Choroid plexus epithelial cell (primary cell): ENCODE results near the gene SRM.
"Not testable (repeated sequence)": the region's sequence is repeated elsewhere in the genome, so short reads cannot be mapped to it uniquely, and the experiment has no call there.

Experiments used
- DNase-seq: peaks from one replicate; pipeline ENCODE4 v3.0.0-alpha.2; 2010; ENCODE audit warnings: low read depth
- H3K4me3 ChIP-seq: 2 replicates; pipeline ENCODE4 v1.5.1; 2011; ENCODE audit warnings: low read depth, mild to moderate bottlenecking, control low read depth, low read length, moderate library complexity
- TF ChIP-seq, protein P1 (sequence below): conservative IDR thresholded peaks from 2 replicates; pipeline ENCODE4 v1.5.1; 2011; ENCODE audit warnings: low read depth, mild to moderate bottlenecking, control low read depth, inconsistent platforms, low read length, moderate library complexity

Gene SRM

DNA sequence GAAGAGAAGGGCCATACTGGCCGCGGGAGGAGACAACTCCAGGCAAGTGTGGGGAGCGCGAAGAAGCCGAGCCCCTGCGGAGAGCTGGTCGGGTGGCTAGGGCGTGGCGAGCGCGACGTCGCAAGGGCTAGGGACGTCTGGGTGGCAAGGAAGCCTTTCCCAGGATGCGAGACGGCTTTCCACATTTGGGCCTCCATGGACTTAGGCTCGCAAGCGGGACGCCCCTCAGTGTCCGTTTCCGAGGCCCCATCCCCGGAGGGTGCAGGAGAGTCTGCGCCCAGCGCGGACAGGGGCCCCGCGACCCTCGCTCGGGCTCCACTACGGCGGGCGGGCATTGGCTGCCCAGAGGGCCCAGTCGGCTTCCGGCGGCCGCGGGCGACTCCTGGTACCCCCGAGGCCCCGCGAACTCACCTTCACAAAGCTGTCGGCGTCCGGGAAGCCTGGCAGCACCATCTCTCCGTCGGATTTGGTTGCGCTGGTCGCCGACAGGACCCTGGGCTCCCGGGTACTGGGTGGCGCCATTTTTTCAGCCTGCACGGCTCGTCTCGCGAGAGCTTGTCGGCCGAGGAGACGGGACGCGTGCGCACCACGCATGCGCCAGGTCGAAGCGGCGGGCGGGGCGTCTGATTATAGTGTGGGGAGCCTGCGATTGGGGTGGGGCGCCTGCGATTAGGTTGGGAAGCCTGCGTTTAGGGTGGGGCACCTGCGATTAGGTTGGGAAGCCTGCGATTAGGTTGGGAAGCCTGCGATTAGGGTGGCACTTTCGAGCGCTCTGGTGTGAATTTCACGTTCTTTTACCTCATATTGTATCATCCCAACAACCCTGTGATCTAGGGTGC is 39.7 kb upstream of the SRM start, which contains the start of gene EXOSC10:
Gene EXOSC10 (minus strand): TSS at position 560 of the 839 bp plus-strand sequence. CDS start 38 bp downstream, at position 522.
- TF ChIP-seq, protein P1, sequence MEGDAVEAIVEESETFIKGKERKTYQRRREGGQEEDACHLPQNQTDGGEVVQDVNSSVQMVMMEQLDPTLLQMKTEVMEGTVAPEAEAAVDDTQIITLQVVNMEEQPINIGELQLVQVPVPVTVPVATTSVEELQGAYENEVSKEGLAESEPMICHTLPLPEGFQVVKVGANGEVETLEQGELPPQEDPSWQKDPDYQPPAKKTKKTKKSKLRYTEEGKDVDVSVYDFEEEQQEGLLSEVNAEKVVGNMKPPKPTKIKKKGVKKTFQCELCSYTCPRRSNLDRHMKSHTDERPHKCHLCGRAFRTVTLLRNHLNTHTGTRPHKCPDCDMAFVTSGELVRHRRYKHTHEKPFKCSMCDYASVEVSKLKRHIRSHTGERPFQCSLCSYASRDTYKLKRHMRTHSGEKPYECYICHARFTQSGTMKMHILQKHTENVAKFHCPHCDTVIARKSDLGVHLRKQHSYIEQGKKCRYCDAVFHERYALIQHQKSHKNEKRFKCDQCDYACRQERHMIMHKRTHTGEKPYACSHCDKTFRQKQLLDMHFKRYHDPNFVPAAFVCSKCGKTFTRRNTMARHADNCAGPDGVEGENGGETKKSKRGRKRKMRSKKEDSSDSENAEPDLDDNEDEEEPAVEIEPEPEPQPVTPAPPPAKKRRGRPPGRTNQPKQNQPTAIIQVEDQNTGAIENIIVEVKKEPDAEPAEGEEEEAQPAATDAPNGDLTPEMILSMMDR, result no peak
- peak within 1 kb of the TSS; percentile 69 for H3K4me3 ChIP-seq
- DNase-seq, result peak; percentile 89

DNA sequence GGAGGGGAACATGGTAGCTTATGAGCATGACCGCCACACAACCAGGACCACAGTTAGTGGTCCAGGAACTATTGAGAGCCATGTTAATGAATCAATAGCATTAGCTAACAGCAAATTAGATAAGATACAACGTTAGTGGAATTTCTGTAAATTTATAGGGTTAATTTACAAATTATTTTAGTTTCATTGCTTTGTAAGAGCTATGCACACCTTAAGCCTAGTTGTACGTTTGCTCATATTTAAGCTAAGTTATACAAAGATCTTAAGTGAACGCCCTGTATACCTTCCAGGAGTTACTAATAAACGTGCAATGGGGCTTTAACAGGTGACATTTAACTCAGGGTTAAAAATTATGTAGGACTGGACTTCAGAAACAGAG is 39.1 kb upstream of the SRM start:
- TF ChIP-seq, protein P1, result no peak
- peak overlapping the region; percentile 69 for H3K4me3 ChIP-seq
- no peak for DNase-seq

DNA sequence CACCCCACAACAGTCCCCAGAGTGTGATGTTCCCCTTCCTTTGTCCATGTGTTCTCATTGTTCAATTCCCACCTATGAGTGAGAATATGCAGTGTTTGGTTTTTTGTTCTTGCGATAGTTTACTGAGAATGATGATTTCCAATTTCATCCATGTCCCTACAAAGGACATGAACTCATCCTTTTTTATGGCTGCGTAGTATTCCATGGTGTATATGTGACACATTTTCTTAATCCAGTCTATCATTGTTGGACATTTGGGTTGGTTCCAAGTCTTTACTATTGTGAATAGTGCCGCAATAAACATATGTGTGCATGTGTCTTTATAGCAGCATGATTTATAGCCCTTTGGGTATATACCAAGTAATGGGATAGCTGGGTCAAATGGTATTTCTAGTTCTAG is 24.0 kb upstream of the SRM start:
- not testable (repeated sequence) for DNase-seq, H3K4me3 ChIP-seq

DNA sequence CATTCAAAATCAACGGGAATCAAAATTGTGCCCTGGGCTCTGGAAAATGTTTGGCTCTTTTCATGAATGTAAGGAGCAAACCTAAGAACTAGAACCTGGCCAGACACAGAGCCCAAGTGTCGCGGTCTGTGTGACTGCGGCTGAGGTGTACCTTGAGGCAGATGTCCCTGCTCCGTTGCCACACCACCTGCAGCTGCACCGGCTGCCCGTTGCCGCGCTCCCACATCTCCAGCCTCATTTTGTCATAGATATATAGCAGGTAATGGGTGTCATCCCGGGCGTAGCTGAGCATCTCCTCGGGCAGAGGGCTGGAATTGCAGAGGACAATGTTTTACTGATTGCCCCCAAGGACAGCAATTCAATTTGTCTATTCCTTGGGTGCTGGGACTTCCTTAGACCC is 21.1 kb upstream of the SRM start:
- TF ChIP-seq, protein P1, result no peak
- no peak overlapping the region for H3K4me3 ChIP-seq
- DNase-seq, result no peak

DNA sequence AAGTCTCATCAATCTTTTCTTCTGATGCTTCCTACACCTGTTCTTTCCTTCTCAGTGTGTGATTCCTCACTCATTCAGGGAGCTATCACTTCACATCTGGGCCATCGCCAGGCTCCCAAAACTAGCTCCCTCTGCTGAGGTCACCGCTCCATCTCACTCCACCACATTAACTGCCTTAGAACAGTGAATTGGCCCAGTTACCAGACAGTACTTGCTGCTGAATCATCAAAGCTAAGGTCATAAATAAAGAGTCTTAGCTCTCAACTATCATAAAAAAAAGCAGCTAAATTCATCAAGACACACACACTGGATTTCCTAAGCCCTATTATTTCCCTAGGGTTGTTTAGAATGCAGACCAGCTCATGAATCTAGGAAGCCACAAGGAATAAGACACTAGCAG is 18.8 kb upstream of the SRM start:
- TF ChIP-seq, protein P1, result no peak

DNA sequence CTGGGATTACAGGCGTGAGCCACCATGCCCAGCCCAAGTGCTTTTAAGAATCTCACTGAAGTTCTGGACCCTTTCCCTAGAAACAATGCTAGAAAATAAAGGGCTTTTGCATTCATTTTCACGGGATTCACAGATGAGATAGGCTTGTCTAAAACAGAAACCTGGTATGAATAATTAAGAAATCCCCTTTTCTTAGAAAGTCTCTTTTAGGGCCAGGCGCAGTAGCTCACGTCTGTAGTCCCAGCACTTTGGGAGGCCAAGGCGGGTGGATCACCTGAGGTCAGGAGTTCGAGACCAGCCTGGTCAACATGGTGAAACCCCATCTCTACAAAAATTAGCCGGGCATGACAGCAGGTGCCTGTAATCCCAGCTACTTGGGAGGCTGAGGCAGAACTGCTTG is 13.6 kb upstream of the SRM start:
- DNase-seq, H3K4me3 ChIP-seq: not testable (repeated sequence)

More for the DNA sequence above, 18.8 kb upstream of the SRM start:
- H3K4me3 ChIP-seq, result no peak overlapping the region
- DNase-seq, result no peak

DNA sequence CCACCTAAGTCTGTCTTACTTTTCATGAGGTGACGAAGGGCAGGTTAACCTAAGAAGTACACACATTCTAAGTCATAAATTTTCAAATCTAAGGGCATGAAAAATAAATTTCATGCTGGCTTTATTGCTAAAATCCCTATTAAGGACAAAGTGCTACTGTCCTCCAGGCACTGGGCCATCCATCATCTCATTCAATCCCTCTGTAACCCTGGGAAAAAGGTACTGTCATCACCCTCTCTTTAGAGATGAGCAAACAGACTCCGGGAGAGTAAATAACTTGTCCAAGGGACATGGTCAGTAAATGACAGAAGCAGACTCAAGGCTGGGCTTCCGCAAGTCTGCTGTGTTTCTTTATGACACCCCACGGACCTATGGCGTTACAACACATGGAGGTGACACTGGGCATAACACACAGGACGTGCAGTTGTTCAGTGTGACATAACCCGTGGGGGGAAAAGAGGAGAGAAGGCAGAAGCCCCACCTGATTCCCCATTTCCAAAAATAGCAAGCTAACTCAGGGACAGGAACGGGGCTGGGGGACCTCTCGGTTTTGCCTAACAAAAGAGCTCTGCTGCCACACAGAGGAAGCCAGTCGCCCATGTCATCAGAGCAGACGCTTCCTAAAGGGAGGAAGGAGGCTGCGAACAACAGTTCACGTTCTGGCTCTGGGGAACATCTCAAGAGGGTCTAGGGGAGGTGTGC is 12.5 kb upstream of the SRM start:
- TF ChIP-seq, protein P1, result no peak
- no peak overlapping the region for H3K4me3 ChIP-seq
- DNase-seq, result no peak
